GM12878 (cell line): ENCODE measurements around the gene VPS29. TPM values are rescaled to one million over a fixed set of nuclear protein-coding genes. Genes with fewer than 3 reads are reported as not detected.

Source experiments
- BHLHE40 ChIP-seq, 2 experiments: fragments of 450-650 bp in 1 of 2; IDR thresholded peaks; 2 replicates each; pipeline ENCODE4 v1.6.1; 2011 to 2017; ENCODE audit warnings: low read depth in 2 of 2, borderline replicate concordance in 1 of 2, improper control_type of control experiment in 1 of 2, low read length in 1 of 2, mild to moderate bottlenecking in 1 of 2
- CBFB ChIP-seq: IDR thresholded peaks from 2 replicates; pipeline ENCODE4 v1.6.1; 2016; ENCODE audit warnings: antibody characterized with exemption, low read depth
- CHD2 ChIP-seq: IDR thresholded peaks from 2 replicates; pipeline ENCODE4 v1.6.1; 2011; ENCODE audit warnings: low read depth, low read length, improper control_type of control experiment, borderline replicate concordance
- HDGF ChIP-seq: fragments of 450-650 bp; IDR thresholded peaks from 2 replicates; pipeline ENCODE4 v1.6.1; 2016; ENCODE audit warnings: antibody characterized with exemption
- LARP7 ChIP-seq: fragments of 450-650 bp; IDR thresholded peaks from 2 replicates; pipeline ENCODE4 v1.6.1; 2017; ENCODE audit warnings: mild to moderate bottlenecking
- MEF2B ChIP-seq: fragments of 450-650 bp; IDR thresholded peaks from 2 replicates; pipeline ENCODE4 v1.6.1; 2018; ENCODE audit warnings: mild to moderate bottlenecking, moderate library complexity; ENCODE audit not compliant: partially characterized antibody, poor library complexity, severe bottlenecking
- POLR2AphosphoS5 ChIP-seq: IDR thresholded peaks from 2 replicates; pipeline ENCODE4 v1.6.1; 2011; ENCODE audit warnings: mild to moderate bottlenecking, low read length, inconsistent platforms
- TCF7 ChIP-seq: IDR thresholded peaks from 2 replicates; pipeline ENCODE4 v1.6.1; 2014; ENCODE audit warnings: antibody characterized with exemption, borderline replicate concordance
- ZBED1 ChIP-seq: IDR thresholded peaks from 2 replicates; pipeline ENCODE4 v1.6.1; 2016; ENCODE audit warnings: borderline replicate concordance
- polyA plus RNA-seq, 11 experiments: library from polyadenylated mRNA; depleted of rRNA in 4 of 11; unstranded in 6 of 11; stranded (reverse) in 5 of 11; fragments of >200 nt; fragmentation: Nextera tagmentation in 4 of 11; fragmentation: Illumina TruSeq in 1 of 11; extraction: Ambion mirVana in 4 of 11; extraction: Trizol in 1 of 11; gene quantifications; 1 replicate in 1 of 11; 2 replicates in 10 of 11; pipeline versions ENCODE4 v1.2.1 to v1.2.3, GENCODE V29; 2011 to 2016; ENCODE audit warnings: inconsistent platforms in 2 of 11, missing spikeins in 2 of 11, low read depth in 1 of 11
- total RNA-seq, 4 experiments: library from RNA; depleted of rRNA in 3 of 4; stranded (reverse); fragments of >200 nt in 3 of 4; fragmentation: Illumina TruSeq in 1 of 4; extraction: Trizol in 1 of 4; gene quantifications; 2 replicates each; pipeline versions ENCODE4 v1.2.1 to v1.2.3, GENCODE V29; 2013 to 2021
- TF ChIP-seq, protein P1 (sequence below): fragments of 450-650 bp; IDR thresholded peaks from 2 replicates; pipeline ENCODE4 v1.6.1; 2018; ENCODE audit warnings: borderline replicate concordance, mild to moderate bottlenecking; ENCODE audit not compliant: partially characterized antibody

Gene VPS29
- total and polyA plus RNA-seq, 10 of the 15 experiments (the other 5 are each of a cell fraction or from before 2014, with no cell fraction given), result 65.3 to 405 (median 206) TPM

DNA sequence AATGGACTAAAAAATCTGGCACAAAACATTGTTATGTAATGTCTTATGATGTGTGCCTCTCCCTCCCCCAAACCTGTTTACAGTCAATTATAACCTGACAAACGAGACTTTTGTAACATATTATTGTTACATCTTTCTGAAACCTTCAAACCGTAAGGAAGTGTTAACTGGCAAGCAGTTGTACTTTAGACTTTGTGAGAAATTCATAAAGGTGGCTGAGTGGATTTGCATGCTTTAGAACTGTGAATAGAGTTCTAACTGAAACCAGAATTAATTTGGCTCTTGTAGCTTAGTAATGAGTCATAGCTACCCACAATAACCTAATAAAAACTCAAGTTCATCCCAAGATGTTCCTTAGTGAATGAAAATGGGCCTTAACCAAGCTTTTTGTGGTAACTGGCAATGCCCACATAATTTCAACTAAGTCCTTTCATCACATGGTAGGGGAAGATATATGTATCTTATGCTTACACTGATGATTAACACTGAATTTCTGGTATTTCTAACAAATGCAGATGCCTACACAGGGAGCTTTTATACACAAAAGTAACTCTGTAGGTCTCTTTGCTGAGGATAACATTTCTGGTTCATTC lies 29.9 kb upstream of the VPS29 start (continued):
- TF ChIP-seq, protein P1, sequence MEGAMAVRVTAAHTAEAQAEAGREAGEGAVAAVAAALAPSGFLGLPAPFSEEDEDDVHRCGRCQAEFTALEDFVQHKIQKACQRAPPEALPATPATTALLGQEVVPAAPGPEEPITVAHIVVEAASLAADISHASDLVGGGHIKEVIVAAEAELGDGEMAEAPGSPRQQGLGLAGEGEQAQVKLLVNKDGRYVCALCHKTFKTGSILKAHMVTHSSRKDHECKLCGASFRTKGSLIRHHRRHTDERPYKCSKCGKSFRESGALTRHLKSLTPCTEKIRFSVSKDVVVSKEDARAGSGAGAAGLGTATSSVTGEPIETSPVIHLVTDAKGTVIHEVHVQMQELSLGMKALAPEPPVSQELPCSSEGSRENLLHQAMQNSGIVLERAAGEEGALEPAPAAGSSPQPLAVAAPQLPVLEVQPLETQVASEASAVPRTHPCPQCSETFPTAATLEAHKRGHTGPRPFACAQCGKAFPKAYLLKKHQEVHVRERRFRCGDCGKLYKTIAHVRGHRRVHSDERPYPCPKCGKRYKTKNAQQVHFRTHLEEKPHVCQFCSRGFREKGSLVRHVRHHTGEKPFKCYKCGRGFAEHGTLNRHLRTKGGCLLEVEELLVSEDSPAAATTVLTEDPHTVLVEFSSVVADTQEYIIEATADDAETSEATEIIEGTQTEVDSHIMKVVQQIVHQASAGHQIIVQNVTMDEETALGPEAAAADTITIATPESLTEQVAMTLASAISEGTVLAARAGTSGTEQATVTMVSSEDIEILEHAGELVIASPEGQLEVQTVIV, result no peak
- TF ChIP-seq LARP7, result no peak
- TF ChIP-seq ZBED1, result 0 out of 2 replicates have a peak, but pooled peaks have one; percentile 37
- TF ChIP-seq CBFB, result peak; percentile 77; the same call in 1 of the 2 replicates
- peak; percentile 95 for TF ChIP-seq MEF2B
- TF ChIP-seq BHLHE40 (IDR thresholded peaks at IDR 0.05; ENCODE audit: borderline replicate concordance in 1 of 2, low read depth in 2 of 2, low read length in 1 of 2), result peak; percentile 91 to 92
- no peak for TF ChIP-seq HDGF
- no peak; the same call in 1 of the 2 replicates for TF ChIP-seq POLR2AphosphoS5
- peak; percentile 85 for TF ChIP-seq TCF7
- TF ChIP-seq CHD2, result peak; percentile 86
